ENCODE data around the gene FAM83G.
"Not testable (repeated sequence)": the region's sequence is repeated elsewhere in the genome, so short reads cannot be mapped to it uniquely, and the experiment has no call there.

The FAM83G gene

DNA sequence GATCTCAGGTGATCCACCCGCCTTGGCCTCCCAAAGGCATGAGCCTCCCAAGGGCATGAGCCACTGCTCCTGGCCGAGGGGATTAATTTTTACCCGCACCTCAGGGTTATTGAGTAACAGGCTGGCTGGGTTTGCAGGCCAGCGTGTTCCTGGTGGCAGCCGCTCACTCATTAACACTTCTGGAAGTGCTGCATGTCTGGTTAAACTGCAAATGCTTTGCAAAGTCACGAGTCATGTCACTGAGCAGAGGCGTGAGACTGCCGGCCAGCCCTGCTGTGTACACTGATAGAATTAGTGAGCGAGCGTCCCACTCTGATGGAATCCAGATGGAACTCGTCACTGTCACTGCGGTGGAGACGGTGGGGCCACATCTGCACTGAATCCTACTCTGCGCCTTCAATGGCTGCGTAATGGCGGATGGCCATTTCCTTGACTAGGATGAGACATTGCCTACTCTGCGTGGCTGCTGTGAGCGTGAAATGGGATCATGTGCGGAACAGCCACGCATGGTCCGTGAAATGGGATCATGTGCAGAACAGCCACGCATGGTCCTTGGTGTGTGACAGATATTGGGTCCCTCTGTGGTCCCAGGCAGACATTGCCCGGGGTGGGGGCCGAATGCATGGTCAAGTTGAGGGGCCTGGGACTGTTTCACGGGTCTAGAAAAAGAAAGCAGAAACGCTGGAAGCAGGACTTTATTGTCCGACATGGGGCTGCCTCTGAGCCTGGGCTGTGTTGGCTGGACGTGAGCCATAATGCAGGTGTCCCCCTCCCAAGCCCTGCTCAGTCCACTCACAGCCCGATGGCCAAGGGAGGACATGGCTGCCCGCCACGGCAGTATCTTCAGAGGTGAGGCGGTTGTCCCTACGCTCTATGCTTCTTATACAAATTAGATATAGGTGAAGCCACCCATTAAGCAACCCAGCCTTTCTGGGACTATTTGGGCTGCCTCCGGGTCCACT, 53.3 kb downstream of the FAM83G start:
- no peak for DNase-seq

DNA sequence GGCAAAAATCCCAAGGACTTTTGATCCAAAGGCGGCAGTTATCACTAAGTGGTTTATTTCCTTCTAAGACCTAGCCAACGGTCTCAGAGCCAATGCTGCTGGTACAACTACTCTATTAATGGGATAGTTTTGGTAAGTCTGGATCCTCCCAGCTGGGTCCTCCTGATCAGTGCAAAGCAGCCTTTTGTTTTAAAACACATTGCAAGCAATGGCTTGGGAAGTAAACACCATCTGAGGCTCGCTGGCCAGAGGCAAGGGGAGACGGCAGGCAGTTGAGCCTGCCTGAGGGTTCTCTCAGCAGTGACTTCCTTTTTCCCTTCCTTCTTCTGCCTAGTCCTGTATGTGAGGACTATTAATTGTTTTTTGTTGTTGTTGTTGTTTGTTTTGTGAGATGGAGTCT, 54.2 kb downstream of the FAM83G start:
- DNase-seq, result no peak

DNA sequence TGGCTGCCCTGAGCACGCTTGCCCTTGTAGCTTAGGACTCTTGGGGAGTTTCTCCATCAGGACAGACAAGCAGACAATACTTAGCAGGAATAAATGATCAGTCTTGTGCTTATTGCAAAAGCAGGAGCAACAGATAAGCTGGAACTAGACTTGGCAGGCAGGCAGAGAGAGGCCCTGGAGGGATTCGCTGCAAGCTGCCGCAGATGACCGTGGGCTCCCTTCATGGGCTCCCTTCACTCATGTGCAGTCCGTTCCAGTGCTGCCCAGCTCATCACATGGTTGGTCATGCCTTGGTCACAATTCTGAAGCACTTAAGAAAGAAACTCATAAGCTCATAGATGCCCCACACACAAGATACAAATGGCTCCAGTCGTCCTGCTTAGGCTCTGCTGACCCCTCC, 55.0 kb downstream of the FAM83G start:
- no peak for DNase-seq

DNA sequence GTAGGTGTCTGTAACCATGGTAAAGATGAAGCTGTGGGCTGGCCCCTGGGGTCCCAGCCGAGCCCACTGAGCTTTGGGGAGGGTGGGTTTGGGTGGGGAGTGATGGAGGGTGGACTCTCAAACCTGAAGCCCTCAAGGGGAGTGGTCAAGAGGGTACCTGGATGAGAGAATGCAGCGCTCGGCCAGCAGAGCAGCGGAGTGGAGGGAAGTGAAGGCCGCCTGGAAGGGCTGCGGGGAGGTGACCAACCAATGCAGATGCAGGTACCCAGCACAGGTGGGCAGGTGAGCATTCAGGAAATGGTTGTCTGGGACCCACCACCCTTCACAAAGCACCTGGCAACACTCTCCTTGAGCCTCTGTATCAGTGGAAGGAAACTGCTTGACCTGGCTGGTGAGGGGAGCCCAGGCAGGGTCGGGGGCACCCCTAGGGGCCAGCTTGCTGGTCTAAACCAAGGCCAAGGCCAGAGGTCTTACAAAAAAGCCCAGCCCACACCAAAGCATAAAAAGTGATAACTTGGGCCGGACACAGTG, 56.0 kb downstream of the FAM83G start:
- DNase-seq, result no peak

DNA sequence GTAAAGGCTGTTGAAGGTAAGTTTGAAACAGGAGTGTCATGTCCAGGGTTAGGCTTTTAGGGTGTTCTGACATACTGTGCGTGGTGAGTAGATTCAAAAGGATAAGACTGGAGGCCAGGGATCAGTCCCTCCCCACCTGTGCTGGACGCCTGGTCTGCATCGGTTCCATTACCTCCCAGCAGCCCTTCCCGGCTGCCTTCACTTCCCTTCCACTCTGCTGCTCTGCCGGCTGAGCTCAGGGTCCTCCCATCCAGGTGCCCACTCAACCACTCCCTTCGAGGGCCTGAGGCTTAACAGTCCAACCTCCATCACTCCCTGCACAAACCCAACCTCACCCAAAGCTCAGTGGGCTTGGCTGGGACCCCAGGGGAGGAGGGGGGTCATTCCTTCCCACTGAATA, 56.7 kb downstream of the FAM83G start:
- DNase-seq, result no peak

DNA sequence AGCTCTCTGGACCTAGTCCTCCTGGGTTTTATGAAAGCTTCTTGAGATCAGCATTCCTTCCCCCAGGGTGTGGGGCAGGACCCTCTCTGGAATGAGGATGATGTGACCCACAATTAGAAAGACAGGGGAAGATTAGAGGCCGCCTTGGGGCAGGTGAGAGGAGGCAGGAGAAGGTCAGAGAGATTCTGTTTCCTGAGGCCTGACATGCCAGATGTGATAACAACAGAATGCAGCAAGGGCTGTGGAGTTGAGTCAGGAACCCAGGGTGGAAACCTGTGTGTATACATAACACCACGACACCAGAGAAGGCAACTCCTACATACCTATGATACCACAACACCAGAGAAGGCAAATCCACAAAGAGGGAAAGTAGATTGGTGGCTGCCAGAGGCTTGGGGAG, 58.0 kb downstream of the FAM83G start:
- no peak for DNase-seq

DNA sequence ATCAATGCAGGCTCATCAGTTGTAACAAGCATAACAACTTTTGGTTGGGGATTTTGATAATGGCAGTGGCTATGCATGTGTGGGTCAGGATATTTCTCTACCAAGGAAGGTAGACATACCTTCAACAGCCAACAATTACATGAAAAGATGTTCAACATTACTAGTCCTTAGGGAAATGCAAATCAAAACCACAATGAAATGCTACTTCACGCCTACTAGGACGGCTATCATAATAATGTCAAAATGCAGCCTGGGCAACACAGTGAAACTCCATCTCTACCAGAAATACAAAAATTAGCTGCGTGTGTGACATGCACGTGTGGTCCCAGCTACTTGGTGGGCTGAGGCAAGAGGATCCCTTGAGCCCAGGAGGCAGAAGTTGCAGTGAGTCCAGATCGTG, 59.9 kb downstream of the FAM83G start:
- DNase-seq, result no peak

DNA sequence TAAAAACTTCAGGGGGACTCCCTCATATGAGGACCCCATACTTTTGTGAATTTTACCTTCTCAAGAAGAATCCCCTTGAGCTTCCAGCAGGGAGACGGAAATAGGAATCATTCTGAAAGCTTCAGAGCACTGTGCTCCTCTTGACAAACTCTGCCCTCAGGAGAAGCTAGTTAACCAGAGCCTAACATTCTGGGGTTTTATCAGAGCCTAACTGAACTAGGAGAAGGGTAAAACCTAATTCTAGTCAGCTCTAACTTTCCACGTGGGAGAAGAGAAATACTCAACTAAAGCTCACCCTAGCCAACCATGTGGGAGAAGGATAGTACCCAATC, 65.9 kb downstream of the FAM83G start:
- no peak for DNase-seq

DNA sequence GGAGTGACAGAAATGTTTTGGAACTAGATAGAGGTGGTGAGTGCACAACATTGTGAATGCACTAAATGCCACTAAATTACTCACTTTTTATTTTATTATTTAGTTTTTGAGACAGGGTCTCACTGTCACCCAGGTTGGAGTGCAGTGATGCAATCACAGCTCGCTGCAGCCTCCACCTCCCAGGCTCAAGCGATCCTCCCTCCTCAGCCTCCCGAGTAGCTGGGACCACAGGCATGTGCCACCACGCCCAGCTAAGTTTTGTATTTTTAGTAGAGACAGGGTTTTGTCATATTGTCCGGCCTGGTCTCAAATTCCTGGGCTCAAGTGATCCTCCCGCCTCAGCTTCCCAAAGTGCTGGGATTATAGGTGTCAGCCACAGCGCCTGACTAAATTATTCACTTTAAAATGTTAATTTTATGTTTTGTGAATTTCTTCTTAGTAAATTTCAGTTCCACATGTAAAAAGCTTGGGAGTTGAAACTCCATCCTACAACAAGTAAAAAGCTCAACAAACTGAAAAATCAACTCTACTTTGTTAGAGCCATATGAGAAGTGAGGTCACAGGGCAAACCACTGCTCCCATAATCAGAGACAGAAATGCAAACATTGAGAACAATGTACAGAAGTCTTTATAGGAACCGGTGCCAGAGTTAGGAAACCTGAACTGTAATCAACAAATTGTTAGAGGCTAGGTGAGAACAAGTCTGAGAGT, 66.4 kb downstream of the FAM83G start:
- no peak for DNase-seq

DNA sequence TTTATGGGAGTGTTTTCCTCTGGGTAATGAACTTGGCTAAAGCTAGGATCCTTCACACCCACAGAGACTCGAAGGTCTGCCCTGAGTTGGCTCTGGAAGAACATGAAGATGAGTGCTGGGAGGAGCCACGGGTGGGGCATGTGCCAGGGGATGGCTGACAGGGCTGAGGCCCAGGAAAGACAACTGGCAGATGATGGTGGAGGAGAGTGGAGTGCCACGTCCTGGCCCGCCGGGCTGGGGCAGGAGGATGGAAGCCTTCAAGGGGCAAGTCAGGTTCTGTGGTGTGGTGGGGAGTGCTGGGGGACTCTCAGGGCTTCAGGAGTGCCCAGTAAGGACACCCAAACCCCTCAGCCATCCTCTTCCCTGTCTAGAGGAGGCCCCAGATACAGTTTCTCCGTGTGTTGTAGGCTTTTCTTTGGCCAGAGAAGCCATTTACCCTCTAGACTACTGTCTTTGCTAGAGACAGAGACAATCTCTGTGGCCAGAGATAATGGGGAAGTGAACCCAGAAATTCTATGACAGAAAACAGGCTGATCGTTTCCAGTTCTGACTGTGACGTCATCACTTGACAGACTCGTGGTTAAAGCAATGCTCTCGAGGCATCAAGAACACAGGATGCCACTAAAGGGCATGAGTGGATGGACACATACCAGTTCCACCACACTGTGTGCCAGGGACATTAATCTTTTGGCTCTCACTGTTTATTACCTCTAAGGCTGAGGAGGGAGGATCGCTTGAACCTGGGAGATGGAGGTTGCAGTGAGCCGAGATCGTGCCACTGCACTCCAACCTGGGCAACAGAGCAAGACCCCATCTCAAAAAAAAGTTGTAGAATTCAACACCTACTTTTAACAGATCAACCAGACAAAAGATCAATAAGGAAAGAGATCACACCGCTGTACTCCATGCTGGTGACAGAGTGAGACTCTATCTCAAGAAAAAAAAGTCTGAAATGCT, 71.2 kb downstream of the FAM83G start:
- DNase-seq, result no peak

DNA sequence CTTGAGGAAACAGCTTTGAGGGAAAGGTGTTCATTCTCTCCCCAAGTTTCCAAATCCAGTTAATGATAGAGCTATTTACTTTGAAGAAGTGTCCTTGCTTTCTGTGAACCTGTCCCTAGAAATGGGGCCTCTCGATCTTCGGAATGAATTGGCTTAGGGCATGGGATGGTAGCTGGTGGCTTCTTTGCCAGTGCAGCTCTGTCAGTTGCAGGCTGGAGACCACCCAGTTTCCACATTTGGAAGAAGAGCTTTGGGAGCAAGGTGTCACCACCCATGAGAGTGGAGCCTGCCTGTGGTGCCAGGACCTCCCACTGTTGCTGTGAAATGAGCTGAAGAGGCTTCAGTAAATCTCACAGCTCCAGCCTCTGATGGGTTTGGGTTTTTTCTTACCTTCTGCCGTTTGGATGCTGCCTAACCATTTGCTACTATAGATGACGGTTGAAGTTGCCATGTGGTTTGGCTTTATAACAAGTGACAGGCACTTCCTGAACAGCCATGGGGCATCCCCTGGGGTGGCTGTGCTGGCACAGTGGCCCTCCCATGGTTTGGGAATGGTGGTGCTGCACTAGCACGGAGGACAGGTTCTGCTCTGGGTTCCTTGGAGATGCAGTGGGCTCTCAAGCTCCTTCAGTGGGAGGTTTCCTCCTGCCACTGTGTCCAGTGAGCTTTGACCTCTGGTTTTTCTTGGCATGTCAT, 72.1 kb downstream of the FAM83G start:
- no peak for DNase-seq

DNA sequence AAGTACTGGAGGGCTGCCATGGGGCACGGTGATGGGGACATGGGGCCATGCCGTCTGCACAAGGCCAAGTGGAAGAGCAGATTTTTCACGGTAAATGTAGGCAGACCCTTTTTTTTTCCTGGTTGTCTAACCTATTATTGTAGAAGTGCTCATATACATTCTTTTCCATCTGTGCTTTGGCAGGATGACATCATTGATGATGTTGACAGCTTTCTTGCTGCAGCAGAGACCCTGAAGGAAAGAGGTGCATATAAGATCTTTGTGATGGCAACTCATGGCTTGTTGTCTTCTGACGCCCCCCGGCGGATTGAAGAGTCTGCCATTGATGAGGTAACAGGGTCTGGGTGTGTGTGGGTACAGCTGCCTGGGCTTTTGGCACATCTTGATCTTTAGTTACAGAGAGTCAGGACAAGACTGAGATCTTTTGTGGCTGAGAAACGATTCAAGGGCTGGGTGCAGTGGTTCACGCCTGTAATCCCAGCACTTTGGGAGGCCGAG, 75.9 kb downstream of the FAM83G start:
- DNase-seq, result no peak

DNA sequence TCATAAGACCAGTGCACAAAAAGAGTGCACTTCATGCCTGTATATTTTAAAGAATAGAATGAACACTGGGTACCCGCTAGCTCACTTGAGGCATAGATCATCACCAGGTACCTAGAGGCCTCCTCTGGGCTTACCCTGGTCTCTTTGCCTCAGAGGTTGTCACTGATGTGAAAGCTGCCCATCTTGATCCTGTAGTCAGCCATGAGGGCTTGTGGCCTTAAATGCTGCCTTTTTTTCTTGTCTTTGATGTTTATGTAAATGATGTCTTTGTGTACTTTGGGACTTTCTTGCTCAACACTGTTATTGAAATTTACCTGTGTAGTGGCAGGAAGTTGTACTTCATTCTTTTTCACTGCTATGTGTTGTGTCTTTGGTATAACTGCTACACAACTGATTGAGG, 79.4 kb downstream of the FAM83G start:
- DNase-seq, result no peak

DNA sequence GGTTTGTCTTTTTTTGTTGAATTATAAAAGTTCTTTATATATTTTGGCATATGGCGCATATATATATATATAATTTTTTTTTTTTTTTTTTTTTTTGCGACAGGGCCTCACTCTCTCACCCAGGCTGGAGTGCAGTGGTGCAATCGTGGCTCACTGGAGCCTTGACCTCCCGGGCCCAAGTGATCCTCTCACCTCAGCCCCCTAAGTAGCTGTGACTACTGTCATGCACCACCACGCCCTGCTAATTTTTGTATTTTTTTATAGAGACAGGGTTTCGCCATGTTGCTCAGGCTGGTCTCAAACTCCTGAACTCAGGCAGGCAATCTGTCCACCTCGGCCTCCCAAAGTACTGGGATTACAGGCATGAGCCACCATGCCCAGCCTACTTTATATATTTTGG, 82.0 kb downstream of the FAM83G start:
- DNase-seq, result not testable (repeated sequence)

DNA sequence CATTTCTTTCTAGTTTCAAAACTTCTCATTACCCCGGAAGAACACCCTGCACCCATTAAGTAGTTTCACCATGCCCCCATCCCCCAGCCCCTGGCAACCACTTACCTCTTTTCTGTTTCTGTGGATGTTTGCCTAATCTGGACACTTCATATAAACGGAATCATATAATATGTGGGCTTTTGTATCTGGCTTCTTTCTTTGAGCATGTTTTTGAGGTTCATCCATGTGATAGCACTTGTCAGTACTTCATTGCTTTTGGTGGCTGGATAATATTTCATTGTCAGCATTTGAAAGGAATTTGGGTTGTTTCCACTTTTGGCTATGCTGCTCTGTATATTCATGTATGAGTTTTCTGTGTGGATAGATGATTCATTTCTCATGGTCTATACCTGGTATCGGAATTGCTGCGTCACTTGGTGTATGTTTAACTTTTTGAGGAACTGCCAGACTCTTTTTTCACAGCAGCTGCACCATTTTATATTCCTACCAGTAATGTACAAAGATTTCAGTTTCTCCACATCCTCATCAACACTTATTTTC, 82.6 kb downstream of the FAM83G start:
- DNase-seq, result no peak

DNA sequence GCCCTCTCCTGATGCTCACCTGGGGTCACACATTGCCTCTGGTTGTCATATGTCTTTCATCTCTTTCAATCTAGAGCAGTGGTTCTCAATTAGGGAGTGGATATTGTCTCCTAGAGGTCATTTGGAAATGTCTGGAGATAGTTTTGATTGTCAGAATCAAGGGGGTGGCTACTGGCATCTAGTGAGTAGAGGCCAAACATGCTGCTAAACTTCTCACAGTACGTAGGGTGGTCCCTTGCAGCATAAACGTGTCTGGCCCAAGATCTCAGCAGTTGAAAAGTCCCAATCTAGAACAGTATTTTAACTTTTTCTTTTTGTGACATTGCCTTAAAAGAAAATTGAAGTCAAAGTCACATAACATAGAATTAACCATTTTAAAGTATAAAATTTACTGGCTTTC, 83.1 kb downstream of the FAM83G start:
- no peak for DNase-seq

DNA sequence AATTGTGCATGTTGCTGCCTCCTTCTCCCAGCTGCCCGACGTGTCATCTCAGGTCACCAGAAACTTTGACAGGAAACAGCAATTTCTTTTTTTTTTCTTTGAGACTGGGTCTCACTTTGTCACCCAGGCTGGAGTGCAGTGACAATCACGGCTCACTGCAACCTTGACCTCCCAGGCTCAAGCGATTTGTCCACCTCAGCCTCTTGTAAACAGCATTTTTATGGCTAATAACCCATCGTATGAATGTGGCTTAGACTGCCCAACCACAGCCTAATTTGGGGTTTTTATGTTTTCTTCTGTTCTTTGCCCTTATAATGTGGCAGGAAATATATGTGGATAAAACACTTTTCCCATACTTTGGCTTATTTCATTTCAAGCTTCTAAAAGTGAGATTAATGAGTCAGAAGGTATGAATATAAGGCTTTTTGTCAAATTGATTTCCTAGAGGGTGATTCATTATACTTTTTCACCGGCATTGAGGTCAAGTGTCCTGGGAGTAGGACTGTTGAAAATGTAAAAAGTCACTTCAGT, 83.6 kb downstream of the FAM83G start:
- DNase-seq, result no peak

DNA sequence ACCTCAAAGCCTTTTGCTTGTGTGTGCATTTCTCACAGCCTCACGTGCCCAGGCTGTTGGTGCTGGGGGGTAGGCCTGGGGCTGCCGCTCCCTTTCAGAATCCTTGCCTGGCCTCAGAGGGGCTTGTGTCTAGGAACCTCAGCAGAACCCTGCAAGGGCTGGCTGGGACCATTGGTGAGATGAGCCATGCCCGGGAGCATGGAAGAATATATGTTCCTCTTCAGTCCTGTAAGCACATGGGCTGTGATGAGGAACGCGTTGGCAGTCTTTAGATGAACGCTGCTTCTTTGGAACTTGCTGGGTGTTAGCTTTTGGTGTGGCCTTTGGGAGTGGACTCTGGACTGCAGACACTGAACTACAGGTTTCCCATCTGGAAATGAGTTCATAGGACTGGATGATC, 84.6 kb downstream of the FAM83G start:
- DNase-seq, result no peak
